ENCODE measurements around the gene MYBPC1.

GRCh38 chr12:101713059-101713682 is 118.4 kb downstream of the MYBPC1 start:
- TF ChIP-seq, protein P1, sequence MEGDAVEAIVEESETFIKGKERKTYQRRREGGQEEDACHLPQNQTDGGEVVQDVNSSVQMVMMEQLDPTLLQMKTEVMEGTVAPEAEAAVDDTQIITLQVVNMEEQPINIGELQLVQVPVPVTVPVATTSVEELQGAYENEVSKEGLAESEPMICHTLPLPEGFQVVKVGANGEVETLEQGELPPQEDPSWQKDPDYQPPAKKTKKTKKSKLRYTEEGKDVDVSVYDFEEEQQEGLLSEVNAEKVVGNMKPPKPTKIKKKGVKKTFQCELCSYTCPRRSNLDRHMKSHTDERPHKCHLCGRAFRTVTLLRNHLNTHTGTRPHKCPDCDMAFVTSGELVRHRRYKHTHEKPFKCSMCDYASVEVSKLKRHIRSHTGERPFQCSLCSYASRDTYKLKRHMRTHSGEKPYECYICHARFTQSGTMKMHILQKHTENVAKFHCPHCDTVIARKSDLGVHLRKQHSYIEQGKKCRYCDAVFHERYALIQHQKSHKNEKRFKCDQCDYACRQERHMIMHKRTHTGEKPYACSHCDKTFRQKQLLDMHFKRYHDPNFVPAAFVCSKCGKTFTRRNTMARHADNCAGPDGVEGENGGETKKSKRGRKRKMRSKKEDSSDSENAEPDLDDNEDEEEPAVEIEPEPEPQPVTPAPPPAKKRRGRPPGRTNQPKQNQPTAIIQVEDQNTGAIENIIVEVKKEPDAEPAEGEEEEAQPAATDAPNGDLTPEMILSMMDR (IDR thresholded peaks at IDR 0.05) = no peak
- TF ChIP-seq ZFX (IDR thresholded peaks at IDR 0.05; ENCODE audit: borderline replicate concordance) = no peak
